ENCODE data around the gene CABP2.

DNA sequence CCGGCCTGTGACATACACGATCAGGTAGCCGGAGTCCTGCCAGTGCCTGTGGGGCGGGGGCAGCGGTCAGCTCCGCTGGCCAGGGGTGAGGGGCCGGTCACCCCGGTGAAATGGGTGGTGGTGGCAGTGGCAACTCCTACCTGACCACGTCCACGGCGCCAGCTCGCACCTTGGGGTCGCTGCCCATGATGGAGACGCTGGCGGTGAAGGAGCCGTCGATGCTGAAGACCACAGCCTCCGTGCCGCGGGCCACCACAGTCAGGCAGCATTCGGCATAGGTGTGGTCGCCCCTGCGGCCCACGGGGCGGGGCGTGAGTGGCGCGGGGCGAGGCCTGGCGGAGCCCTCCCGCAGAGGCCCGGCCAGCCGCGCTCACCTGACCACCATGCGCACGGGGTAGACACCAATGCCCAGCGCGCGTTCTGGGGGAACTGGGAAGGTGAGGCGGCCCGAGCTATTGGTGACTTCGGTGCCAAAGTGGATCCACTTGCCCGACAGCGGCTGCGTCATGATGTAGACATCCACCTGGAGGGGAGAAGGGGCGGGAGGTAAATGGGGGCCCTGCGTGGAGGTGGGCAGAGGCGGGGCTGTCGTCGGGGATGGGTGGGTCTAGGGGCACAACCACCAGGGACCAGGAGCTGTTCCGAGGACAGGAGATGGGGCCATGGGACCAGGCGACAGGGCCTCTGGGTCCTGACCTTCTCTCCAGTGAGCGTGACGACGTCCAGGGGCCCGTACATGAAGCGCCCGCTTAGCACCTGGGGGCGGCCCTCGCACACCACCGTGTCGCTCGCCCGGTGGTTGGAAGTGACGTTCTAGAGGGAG lies 29.5 kb downstream of the CABP2 start:
- TF ChIP-seq, protein P1, sequence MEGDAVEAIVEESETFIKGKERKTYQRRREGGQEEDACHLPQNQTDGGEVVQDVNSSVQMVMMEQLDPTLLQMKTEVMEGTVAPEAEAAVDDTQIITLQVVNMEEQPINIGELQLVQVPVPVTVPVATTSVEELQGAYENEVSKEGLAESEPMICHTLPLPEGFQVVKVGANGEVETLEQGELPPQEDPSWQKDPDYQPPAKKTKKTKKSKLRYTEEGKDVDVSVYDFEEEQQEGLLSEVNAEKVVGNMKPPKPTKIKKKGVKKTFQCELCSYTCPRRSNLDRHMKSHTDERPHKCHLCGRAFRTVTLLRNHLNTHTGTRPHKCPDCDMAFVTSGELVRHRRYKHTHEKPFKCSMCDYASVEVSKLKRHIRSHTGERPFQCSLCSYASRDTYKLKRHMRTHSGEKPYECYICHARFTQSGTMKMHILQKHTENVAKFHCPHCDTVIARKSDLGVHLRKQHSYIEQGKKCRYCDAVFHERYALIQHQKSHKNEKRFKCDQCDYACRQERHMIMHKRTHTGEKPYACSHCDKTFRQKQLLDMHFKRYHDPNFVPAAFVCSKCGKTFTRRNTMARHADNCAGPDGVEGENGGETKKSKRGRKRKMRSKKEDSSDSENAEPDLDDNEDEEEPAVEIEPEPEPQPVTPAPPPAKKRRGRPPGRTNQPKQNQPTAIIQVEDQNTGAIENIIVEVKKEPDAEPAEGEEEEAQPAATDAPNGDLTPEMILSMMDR (IDR thresholded peaks at IDR 0.05) = no peak
- no peak for TF ChIP-seq ZFX (IDR thresholded peaks at IDR 0.05; ENCODE audit: borderline replicate concordance)

Data from 22Rv1 (cell line).